Measurements from ENCODE around the gene MSLN. TPM values are rescaled to one million over a fixed set of nuclear protein-coding genes. Genes with fewer than 3 reads are reported as not detected.

MSLN gene
- total and polyA plus RNA-seq, 10 donors, result 0.22 to 1.1 (median 0.41) TPM; not detected in 4

- Histone ChIP-seq H3K9me3 (no peaks in the 10 kb centered on the region), H3K27ac (no peak overlapping the region), H3K4me1 (peaks cover 0 to 11% (median 8%) of the 10 kb centered on the region in 6 donors), H3K27me3 (replicated peaks in 1 of 7) (peaks cover 0 to 52% (median 33%) of the 10 kb centered on the region in 7 donors), H3K36me3 (peaks cover 0 to 54% (median 8%) of the 10 kb centered on the region in 6 donors), H3K4me3 (no peak overlapping the region)
- intact Hi-C loops (cut with DNase I; ENCODE audit: low total_unique reads), result no loop called here
- TF ChIP-seq CTCF (IDR thresholded peaks at IDR 0.05 in 8 of 11, conservative IDR thresholded peaks at IDR 0.05 in 3 of 11) (no peak), POLR2A (IDR thresholded peaks at IDR 0.05) (no peak), POLR2AphosphoS5 (IDR thresholded peaks at IDR 0.05) (no peak)
- 85 to 100% (median 96%) methylated on average over 2 of the region's 2 CpGs for WGBS, 5 donors
- no peak for DNase-seq
These were observed 36.5 kb downstream of the MSLN start for GRCh38 chr16:797120-797420.

GRCh38 chr16:797686-798085 lies 37.2 kb downstream of the MSLN start:
- H3K27ac ChIP-seq, result no peak overlapping the region
- intact Hi-C loops (cut with DNase I; ENCODE audit: low total_unique reads), result no loop called here
- H3K36me3 ChIP-seq, result peaks cover 0 to 48% (median 5%) of the 10 kb centered on the region in 6 donors
- no peak for DNase-seq
- H3K9me3 ChIP-seq, result no peaks in the 10 kb centered on the region
- peaks cover 0 to 58% (median 39%) of the 10 kb centered on the region in 7 donors for H3K27me3 ChIP-seq (replicated peaks in 1 of 7)
- WGBS, 5 donors, result 93 to 98% (median 97%) methylated on average over 10 to 22 of the region's 22 CpGs
- no peak overlapping the region for H3K4me3 ChIP-seq
- TF ChIP-seq POLR2AphosphoS5 (IDR thresholded peaks at IDR 0.05) (no peak), POLR2A (IDR thresholded peaks at IDR 0.05) (no peak), CTCF (IDR thresholded peaks at IDR 0.05 in 8 of 11, conservative IDR thresholded peaks at IDR 0.05 in 3 of 11) (no peak)
- H3K4me1 ChIP-seq, result peaks cover 0 to 11% (median 8%) of the 10 kb centered on the region in 6 donors

- Histone ChIP-seq H3K4me1 (peaks cover 0 to 11% (median 8%) of the 10 kb centered on the region in 6 donors), H3K27me3 (replicated peaks in 1 of 7) (peaks cover 0 to 67% (median 40%) of the 10 kb centered on the region in 7 donors), H3K27ac (no peak overlapping the region), H3K9me3 (no peaks in the 10 kb centered on the region), H3K4me3 (no peak overlapping the region), H3K36me3 (peaks cover 0 to 38% (median 0%) of the 10 kb centered on the region in 6 donors)
- no peak for DNase-seq
- intact Hi-C loops (cut with DNase I; ENCODE audit: low total_unique reads), result no loop called here
- TF ChIP-seq CTCF (IDR thresholded peaks at IDR 0.05 in 8 of 11, conservative IDR thresholded peaks at IDR 0.05 in 3 of 11) (no peak), POLR2A (IDR thresholded peaks at IDR 0.05) (no peak), POLR2AphosphoS5 (IDR thresholded peaks at IDR 0.05) (no peak)
- WGBS, 5 donors, result 75 to 91% (median 84%) methylated on average over 13 to 19 of the region's 19 CpGs
These were observed 38.1 kb downstream of the MSLN start for GRCh38 chr16:798666-799065.

- no peak for DNase-seq
- H3K4me3 ChIP-seq, result no peak overlapping the region
- intact Hi-C loops (cut with DNase I; ENCODE audit: low total_unique reads), result no loop called here
- H3K27me3 ChIP-seq (replicated peaks in 1 of 7), result peaks cover 0 to 67% (median 40%) of the 10 kb centered on the region in 7 donors
- peaks cover 0 to 11% (median 8%) of the 10 kb centered on the region in 6 donors for H3K4me1 ChIP-seq
- H3K36me3 ChIP-seq, result peaks cover 0 to 31% (median 0%) of the 10 kb centered on the region in 6 donors
- no peak overlapping the region for H3K27ac ChIP-seq
- H3K9me3 ChIP-seq, result no peaks in the 10 kb centered on the region
- peak in 1 of 3 donors; percentile 14 for TF ChIP-seq POLR2AphosphoS5 (IDR thresholded peaks at IDR 0.05)
- no peak for TF ChIP-seq CTCF (IDR thresholded peaks at IDR 0.05 in 8 of 11, conservative IDR thresholded peaks at IDR 0.05 in 3 of 11)
- WGBS, 5 donors, result 39 to 69% (median 62%) methylated on average over 9 to 22 of the region's 22 CpGs
These were observed 38.8 kb downstream of the MSLN start for GRCh38 chr16:799111-799947.

All from spleen (tissue), 11 donors.